HepG2 (cell line): ENCODE measurements around the gene DRC7. TPM values are rescaled to one million over a fixed set of nuclear protein-coding genes. Genes with fewer than 3 reads are reported as not detected.

Experiments
- AGO2 ChIP-seq: fragments of 200-400 bp; formaldehyde crosslinking; optimal IDR thresholded peaks from 2 replicates; pipeline ENCODE3; 2017; ENCODE audit warnings: mild to moderate bottlenecking, low read depth, low read length, moderate library complexity
- ATF7 ChIP-seq, 2 experiments: fragments of 450-650 bp in 1 of 2; sonication (generic) in 1 of 2; formaldehyde crosslinking in 1 of 2; IDR thresholded peaks; 2 replicates each; pipeline versions ENCODE4 v1.4.0 to v1.6.1; 2016 to 2020; ENCODE audit warnings: antibody characterized with exemption in 1 of 2, mild to moderate bottlenecking in 1 of 2, missing genetic modification reagents in 1 of 2
- CCAR2 ChIP-seq: fragments of 200-400 bp; formaldehyde crosslinking; optimal IDR thresholded peaks from 2 replicates; pipeline ENCODE3; 2018; ENCODE audit warnings: low read depth, mild to moderate bottlenecking, low read length, moderate library complexity
- DMAP1 ChIP-seq: IDR thresholded peaks from 2 replicates; pipeline ENCODE4 v1.6.1; 2016
- FOXA3 ChIP-seq: IDR thresholded peaks from 2 replicates; pipeline ENCODE4 v1.6.1; 2016; ENCODE audit warnings: missing genetic modification reagents, missing compliant biosample characterization
- IKZF4 ChIP-seq: sonication (generic); formaldehyde crosslinking; IDR thresholded peaks from 2 replicates; pipeline ENCODE4 v1.5.1; 2020; ENCODE audit warnings: borderline replicate concordance, mild to moderate bottlenecking, low read depth, missing genetic modification reagents; ENCODE audit errors: not compliant biosample characterization
- KDM1A ChIP-seq: IDR thresholded peaks from 2 replicates; pipeline ENCODE4 v1.6.1; 2016; ENCODE audit warnings: missing compliant biosample characterization
- KLF16 ChIP-seq, 2 experiments: sonication (generic) in 1 of 2; formaldehyde crosslinking in 1 of 2; IDR thresholded peaks; 2 replicates each; pipeline versions ENCODE4 v1.6.1 to v1.8.0; 2016 to 2023; ENCODE audit warnings: missing genetic modification reagents in 2 of 2, missing compliant biosample characterization in 1 of 2
- NCOA2 ChIP-seq: sonication (generic); formaldehyde crosslinking; IDR thresholded peaks from 2 replicates; pipeline ENCODE4 v1.8.0; 2022; ENCODE audit warnings: inconsistent platforms
- NRL ChIP-seq: sonication (generic); formaldehyde crosslinking; IDR thresholded peaks from 2 replicates; pipeline ENCODE4 v1.5.0; 2020; ENCODE audit warnings: missing genetic modification reagents, mild to moderate bottlenecking, moderate library complexity, borderline replicate concordance
- POLR2AphosphoS5 ChIP-seq: IDR thresholded peaks from 2 replicates; pipeline ENCODE4 v1.6.1; 2012; ENCODE audit warnings: low read depth, low read length
- SRSF1 ChIP-seq: fragments of 200-400 bp; formaldehyde crosslinking; optimal IDR thresholded peaks from 2 replicates; pipeline ENCODE3; 2017; ENCODE audit warnings: mild to moderate bottlenecking, low read depth, low read length, moderate library complexity
- THYN1 ChIP-seq: sonication (generic); formaldehyde crosslinking; IDR thresholded peaks from 2 replicates; pipeline ENCODE4 v1.8.1; 2023; ENCODE audit warnings: low read depth, mild to moderate bottlenecking, moderate library complexity, missing genetic modification reagents, borderline replicate concordance
- ZFYVE20 ChIP-seq: sonication (generic); formaldehyde crosslinking; IDR thresholded peaks from 2 replicates; pipeline ENCODE4 v1.8.0; 2023; ENCODE audit warnings: low read depth, mild to moderate bottlenecking, moderate library complexity, missing genetic modification reagents, borderline replicate concordance
- ZMYM3 ChIP-seq: sonication (generic); formaldehyde crosslinking; IDR thresholded peaks from 2 replicates; pipeline ENCODE4 v1.5.1; 2020; ENCODE audit warnings: mild to moderate bottlenecking, missing genetic modification reagents
- ZNF225 ChIP-seq: sonication (generic); formaldehyde crosslinking; IDR thresholded peaks from 2 replicates; pipeline ENCODE4 v1.4.0; 2020; ENCODE audit warnings: mild to moderate bottlenecking, missing genetic modification reagents
- ZNF558 ChIP-seq: sonication (generic); formaldehyde crosslinking; IDR thresholded peaks from 2 replicates; pipeline ENCODE4 v1.9.0; 2022; ENCODE audit warnings: mild to moderate bottlenecking, missing genetic modification reagents, borderline replicate concordance
- ZNF672 ChIP-seq: sonication (generic); formaldehyde crosslinking; IDR thresholded peaks from 2 replicates; pipeline ENCODE4 v1.8.1; 2022; ENCODE audit warnings: missing genetic modification reagents
- ZNF782 ChIP-seq: sonication (generic); formaldehyde crosslinking; IDR thresholded peaks from 2 replicates; pipeline ENCODE4 v1.4.0; 2020; ENCODE audit warnings: missing genetic modification reagents, mild to moderate bottlenecking, borderline replicate concordance
- ZSCAN12 ChIP-seq: sonication (generic); formaldehyde crosslinking; IDR thresholded peaks from 2 replicates; pipeline ENCODE4 v1.9.0; 2021; ENCODE audit warnings: mild to moderate bottlenecking, missing genetic modification reagents
- polyA plus RNA-seq, 8 experiments: library from polyadenylated mRNA; depleted of rRNA in 3 of 8; stranded (reverse) in 7 of 8; unstranded in 1 of 8; fragments of >200 nt; fragmentation: Illumina TruSeq in 4 of 8; extraction: Trizol in 4 of 8; gene quantifications; 2 replicates each; pipeline versions ENCODE4 v1.2.1 to v1.2.3, GENCODE V29; 2011 to 2016; ENCODE audit warnings: low read depth in 4 of 8, missing spikeins in 1 of 8, mixed read lengths in 1 of 8; ENCODE audit not compliant: insufficient read depth in 1 of 8
- total RNA-seq, 5 experiments: library from RNA; depleted of rRNA; stranded (reverse); fragments of >200 nt; fragmentation: Illumina TruSeq; extraction: Trizol; gene quantifications; 2 replicates each; pipeline ENCODE4 v1.2.3, GENCODE V29; 2016; ENCODE audit warnings: low read depth in 1 of 5
- TF ChIP-seq, protein P1 (sequence below): sonication (generic); formaldehyde crosslinking; IDR thresholded peaks from 2 replicates; pipeline ENCODE4 v1.5.0; 2020; ENCODE audit warnings: missing genetic modification reagents
- TF ChIP-seq, protein P2 (sequence below): sonication (generic); formaldehyde crosslinking; IDR thresholded peaks from 2 replicates; pipeline ENCODE4 v1.9.0; 2021; ENCODE audit warnings: mild to moderate bottlenecking, missing genetic modification reagents

Gene DRC7
- total and polyA plus RNA-seq, 2 of the 13 experiments (the other 11 are each of a cell fraction or from before 2014, with no cell fraction given) = 2.7 to 3.4 TPM

DNA sequence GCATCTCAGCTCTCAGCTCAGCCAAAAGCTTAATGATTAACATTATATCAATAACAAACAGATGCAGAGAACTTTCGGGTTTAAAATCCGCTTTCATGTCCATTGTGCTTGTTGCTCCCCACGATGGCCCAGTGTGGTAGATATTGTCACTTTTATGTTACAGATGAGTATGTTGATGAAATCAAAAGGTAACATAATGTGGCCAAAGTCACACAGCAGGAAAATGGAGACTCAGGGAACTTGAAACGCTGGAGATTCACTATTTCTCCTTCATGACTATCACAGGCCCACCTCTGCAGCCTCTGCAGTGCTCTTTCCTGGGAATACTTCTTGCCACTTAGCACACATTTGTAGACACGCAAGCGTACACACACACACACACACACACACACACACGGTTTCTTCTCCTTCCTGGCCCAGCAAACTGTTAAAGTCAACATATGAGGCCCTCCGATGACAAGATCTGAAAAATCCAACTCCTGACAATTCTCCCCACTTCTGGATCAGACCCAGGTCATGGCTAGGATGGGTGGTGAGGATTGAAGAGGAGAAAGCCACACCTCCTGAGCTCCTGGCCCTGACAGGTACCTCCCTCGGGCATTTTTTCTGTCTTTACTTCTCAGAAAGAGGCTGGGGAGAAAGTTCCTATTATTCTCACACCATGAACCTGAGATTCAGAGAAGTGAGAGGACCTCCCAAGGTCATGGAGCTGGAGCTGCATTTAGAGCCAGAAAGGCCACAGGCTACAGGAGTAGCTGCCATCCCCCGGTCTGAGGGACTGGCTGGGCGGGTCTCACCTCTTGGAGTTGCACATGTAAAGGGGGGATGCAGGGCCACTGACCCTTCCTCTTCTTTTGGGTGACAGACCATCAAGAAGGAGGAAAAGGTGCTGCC lies 9.7 kb downstream of the DRC7 start (continued):
- no peak for TF ChIP-seq KDM1A (CRISPR knock-in tag)
- TF ChIP-seq POLR2AphosphoS5 = peak; percentile 91
- no peak for TF ChIP-seq SRSF1
- no peak for TF ChIP-seq ZNF225
- no peak for TF ChIP-seq KLF16 (CRISPR knock-in tag; IDR thresholded peaks at IDR 0.05)
- no peak for TF ChIP-seq ZSCAN12 (CRISPR knock-in tag)
- no peak for TF ChIP-seq ATF7 (IDR thresholded peaks at IDR 0.05)
- TF ChIP-seq ATF7 (CRISPR knock-in tag; IDR thresholded peaks at IDR 0.05) = peak; percentile 43; the same call in 1 of the 2 replicates
- TF ChIP-seq ZNF558 (CRISPR knock-in tag) = no peak
- no peak for TF ChIP-seq IKZF4 (CRISPR knock-in tag)
- 0 out of 2 replicates have a peak, but pooled peaks have one; percentile 11 for TF ChIP-seq ZMYM3 (CRISPR knock-in tag)
- no peak for TF ChIP-seq DMAP1 (CRISPR knock-in tag)
- no peak for TF ChIP-seq AGO2
- no peak for TF ChIP-seq ZFYVE20 (CRISPR knock-in tag)
- peak; percentile 55 for TF ChIP-seq NCOA2 (CRISPR knock-in tag)
- TF ChIP-seq THYN1 = no peak
- TF ChIP-seq, protein P1, sequence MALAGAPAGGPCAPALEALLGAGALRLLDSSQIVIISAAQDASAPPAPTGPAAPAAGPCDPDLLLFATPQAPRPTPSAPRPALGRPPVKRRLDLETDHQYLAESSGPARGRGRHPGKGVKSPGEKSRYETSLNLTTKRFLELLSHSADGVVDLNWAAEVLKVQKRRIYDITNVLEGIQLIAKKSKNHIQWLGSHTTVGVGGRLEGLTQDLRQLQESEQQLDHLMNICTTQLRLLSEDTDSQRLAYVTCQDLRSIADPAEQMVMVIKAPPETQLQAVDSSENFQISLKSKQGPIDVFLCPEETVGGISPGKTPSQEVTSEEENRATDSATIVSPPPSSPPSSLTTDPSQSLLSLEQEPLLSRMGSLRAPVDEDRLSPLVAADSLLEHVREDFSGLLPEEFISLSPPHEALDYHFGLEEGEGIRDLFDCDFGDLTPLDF (CRISPR knock-in tag) = no peak
- TF ChIP-seq ZNF782 (CRISPR knock-in tag) = peak; percentile 65; the same call in 1 of the 2 replicates
- TF ChIP-seq, protein P2, sequence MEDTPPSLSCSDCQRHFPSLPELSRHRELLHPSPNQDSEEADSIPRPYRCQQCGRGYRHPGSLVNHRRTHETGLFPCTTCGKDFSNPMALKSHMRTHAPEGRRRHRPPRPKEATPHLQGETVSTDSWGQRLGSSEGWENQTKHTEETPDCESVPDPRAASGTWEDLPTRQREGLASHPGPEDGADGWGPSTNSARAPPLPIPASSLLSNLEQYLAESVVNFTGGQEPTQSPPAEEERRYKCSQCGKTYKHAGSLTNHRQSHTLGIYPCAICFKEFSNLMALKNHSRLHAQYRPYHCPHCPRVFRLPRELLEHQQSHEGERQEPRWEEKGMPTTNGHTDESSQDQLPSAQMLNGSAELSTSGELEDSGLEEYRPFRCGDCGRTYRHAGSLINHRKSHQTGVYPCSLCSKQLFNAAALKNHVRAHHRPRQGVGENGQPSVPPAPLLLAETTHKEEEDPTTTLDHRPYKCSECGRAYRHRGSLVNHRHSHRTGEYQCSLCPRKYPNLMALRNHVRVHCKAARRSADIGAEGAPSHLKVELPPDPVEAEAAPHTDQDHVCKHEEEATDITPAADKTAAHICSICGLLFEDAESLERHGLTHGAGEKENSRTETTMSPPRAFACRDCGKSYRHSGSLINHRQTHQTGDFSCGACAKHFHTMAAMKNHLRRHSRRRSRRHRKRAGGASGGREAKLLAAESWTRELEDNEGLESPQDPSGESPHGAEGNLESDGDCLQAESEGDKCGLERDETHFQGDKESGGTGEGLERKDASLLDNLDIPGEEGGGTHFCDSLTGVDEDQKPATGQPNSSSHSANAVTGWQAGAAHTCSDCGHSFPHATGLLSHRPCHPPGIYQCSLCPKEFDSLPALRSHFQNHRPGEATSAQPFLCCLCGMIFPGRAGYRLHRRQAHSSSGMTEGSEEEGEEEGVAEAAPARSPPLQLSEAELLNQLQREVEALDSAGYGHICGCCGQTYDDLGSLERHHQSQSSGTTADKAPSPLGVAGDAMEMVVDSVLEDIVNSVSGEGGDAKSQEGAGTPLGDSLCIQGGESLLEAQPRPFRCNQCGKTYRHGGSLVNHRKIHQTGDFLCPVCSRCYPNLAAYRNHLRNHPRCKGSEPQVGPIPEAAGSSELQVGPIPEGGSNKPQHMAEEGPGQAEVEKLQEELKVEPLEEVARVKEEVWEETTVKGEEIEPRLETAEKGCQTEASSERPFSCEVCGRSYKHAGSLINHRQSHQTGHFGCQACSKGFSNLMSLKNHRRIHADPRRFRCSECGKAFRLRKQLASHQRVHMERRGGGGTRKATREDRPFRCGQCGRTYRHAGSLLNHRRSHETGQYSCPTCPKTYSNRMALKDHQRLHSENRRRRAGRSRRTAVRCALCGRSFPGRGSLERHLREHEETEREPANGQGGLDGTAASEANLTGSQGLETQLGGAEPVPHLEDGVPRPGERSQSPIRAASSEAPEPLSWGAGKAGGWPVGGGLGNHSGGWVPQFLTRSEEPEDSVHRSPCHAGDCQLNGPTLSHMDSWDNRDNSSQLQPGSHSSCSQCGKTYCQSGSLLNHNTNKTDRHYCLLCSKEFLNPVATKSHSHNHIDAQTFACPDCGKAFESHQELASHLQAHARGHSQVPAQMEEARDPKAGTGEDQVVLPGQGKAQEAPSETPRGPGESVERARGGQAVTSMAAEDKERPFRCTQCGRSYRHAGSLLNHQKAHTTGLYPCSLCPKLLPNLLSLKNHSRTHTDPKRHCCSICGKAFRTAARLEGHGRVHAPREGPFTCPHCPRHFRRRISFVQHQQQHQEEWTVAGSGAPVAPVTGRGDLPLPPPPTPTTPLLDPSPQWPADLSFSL = peak; percentile 76; the same call in 1 of the 2 replicates
- no peak for TF ChIP-seq ZNF672 (CRISPR knock-in tag)
- TF ChIP-seq CCAR2 = no peak
- peak; percentile 89 for TF ChIP-seq FOXA3 (CRISPR knock-in tag)
- TF ChIP-seq NRL (CRISPR knock-in tag) = peak; percentile 80; the same call in 1 of the 2 replicates
